GM18508 (cell line): ENCODE data around the gene COPS2.
"Not testable (repeated sequence)": the region's sequence is repeated elsewhere in the genome, so short reads cannot be mapped to it uniquely, and the experiment has no call there.

Experiments used
- ATAC-seq: cut with Tn5 transposase; IDR thresholded peaks from one replicate; pipeline ENCODE4 v1.9.1; 2021; ENCODE audit warnings: moderate number of reproducible peaks; ENCODE audit not compliant: insufficient read depth, unreplicated experiment

The COPS2 gene

DNA sequence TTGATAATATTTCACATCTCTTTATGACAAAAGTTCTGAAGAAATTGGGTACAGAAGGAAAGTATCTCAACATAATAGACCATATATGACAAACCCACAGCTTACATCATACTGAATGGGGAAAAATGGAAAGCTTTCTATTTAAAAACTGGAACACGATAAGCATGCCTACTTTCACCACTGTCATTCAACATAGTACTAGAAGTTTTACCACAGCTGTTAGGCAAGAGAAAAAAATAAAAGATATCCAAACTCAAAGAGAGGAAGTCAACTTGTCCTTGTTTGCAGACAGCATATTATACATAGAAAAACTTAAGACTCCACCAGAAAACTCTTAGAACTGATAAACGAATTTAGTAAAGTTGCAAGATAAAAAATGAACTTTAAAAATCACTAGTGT, 40.3 kb downstream of the COPS2 start:
- ATAC-seq, result no peak

DNA sequence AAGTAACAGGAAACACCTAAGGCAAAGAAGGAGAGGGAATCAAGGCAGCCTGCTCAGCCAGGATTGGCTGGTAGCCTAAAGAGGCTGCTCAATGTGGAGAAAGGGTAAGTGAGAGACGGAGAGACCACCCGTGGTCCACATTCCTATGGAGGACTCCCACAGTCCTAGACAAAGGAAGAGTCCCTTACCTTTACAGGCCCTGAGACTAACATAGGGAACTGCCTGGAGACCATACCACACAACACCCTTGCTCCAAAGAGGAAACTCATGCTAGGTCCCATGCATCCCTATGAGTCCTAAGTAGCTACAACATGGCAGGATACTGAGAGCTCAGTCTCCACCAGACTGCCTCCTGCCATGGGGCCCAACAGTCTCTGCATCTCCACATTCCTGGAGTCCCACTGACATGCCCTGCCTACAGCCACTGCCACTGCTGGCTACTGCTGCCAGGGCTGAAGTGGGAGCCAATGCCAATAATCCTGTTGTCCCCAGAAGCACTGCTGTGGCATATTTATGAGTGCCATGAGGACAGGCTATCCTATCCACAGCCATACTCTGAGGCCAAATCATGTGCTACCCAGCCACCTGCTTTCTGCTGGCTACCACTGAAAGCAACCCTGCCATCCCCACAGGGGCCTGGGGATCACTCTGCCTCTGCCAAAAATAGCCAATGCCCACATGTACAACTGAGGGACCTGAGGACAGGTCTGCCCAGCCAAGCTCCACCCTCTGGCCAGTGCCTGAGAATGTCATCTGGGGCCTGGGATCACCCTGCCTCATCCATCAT, 45.0 kb downstream of the COPS2 start:
- no peak for ATAC-seq

DNA sequence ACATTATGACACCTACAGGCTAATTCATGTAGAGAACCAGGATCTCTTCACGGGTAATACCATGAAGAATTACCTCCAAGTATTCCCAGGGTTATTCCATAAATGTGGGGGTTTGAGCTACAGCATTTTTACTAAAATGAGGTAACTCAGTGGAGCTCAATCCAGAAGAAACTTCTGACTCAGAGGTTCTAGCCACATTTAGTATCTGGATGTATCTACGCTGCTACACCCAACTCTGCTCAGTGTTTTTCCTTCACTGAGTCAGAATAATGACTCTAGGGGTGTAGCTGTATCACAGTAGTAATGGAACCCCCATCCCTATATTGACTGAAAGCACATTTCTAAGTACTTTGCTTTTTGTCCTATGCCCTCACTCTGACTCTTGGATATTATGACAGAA, 52.4 kb downstream of the COPS2 start:
- no peak for ATAC-seq

DNA sequence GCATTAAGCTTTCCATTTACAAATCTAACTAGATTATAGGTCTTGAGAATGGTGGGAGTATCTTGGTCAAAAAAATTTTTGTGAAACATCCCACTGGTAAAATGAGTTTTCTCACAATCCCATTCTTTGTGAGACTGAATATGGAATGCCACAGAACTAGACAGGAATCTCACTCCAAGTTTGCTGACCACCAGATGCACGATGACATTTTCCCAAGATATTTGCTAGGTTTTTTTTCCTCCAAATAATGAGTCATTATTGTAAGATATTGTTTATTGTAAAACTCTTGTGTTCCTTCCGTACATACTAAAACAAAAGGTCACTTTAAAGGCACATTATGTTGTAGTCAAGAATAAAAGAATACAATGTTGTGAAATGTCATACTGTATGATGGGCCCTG, 53.9 kb downstream of the COPS2 start:
- no peak for ATAC-seq

DNA sequence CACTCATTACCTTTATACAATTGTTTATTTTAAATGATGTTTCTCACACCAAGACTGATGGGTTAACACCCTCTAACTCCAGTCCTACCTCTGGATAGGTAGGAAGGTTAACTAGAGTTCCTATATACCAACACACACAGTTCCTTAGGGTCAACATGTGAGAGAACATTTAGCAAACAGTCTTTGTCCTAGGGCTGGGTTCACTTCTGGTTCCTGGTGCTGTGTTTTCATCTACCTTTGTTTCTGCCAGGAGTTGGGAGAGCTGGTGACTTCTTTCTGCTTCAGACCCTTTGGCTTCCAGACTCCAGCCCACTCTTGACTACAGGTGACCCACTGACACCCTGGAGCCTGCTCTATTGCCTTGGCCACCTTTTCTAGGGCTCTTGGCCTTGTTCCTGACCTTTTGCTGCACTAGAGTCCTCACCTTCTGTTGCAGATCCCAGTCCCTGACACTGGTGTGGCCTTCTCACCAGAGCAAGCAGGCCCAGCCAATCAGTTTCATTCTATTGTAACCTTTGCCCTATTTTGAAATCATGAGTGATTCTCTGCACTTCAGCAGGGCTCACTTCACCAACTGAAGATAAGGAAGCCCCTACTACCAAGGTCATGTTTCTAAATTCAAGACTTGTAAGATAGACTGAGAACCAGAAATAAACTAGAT, 59.2 kb downstream of the COPS2 start:
- no peak for ATAC-seq

DNA sequence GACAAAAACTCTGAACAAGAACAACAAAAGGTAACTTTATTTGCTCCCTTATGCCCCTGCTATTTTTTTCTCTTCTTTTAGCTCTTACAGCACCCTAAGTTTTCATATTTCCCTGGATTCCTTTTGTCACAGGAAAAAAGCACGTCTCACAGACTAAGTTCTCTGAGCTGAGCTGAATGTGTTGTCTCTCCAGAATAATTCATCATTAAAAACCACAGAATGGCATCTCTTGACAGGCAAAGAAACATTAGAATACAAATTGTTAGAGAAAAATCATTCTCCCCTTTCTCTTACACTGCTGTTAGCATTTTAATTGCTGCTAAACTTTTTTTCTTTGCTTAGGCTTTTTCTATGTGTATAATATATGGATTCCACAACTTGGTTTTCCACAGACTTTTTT, 60.5 kb downstream of the COPS2 start:
- ATAC-seq, result no peak

DNA sequence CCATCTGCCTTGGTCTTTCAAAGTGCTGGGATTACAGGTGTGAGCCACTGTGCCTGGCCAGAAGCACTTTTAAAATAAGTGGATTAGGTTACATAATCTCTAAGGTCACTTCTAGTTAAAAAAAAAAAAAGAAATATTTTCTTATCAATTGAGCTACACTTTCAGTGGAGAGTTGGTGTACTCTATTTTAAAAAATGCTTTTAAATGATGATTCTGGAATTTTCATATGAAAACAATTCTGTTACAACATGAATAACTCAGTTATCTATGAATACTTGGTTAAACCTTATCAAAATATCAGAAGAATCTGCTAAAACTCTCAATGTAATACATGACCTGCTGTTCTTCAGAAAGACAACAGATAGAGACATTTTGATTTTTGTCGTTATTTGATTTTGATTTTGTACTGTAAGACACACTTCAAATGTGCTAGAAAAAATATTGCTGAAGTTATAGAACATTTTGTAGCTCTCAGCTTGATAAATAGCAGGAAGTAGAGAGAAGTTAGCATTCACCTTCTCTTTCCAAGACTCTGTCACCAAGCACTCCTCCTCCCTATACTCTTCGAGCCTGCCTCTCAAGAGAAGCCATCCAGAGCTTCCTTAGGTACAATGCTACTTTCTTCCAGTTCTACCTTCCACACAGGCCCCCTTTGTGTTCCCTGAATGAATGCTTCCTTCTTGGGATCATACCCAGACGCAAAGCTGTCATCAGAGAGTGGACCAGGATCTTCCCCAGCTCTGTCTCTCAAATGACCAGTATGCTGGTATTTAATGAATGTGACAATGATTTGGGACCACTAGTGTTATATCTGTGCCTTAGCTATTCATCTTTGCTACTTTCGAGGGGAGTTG, 61.9 kb downstream of the COPS2 start:
- ATAC-seq, result no peak

DNA sequence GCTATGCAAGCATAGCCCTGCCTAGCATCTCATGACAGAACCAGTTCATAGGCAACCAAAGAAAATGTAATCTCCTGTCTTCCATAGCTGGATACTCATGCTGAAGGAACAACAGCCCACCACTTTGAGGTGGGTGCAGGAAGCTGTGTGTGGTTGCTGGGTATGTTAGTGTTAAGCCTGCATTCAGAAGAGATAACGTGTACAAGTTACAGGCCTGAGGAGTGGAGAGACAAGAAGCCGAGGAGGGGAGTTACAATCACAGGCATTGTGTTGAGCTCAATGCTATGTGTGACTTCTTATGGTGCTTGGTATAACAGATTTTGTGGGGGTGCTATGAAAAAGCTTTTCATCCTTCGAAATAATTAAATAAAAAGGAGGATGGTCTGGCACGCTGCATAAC, 66.4 kb downstream of the COPS2 start:
- no peak for ATAC-seq

DNA sequence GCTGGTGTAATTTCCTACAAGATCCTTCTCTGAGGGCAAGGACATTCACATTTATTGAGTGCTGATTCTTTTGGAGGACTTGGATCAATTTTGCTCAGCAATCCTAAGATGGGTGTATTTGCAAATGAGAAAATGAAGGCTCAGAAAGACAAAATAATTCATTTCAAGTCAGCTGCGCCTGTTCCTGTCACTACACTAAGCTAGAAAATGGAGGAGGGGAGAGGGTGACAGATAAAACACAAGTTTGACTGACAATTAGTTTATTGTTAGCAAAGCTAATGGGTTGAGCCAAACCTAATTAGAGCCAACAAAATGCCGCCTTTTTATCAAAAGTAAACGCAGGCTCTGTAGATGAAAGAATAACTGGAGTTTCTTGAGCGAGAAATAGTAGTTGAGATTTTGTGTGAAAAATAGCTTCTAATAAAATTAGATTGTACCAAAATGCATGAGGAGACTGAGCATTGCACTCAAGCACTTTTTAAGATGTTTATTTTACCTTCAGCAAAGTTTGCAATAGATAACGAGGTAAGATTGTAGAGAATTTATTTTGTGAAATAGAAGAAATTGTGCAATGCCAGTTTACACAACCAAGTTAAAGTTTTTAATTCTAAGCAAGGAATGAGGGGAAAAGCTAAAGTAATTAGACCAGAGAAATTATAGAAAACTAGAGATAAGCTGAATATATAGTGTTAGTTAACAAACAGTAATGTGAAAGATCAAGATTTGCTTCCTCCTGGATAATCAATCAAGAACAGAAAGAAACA, 69.5 kb downstream of the COPS2 start:
- no peak for ATAC-seq

DNA sequence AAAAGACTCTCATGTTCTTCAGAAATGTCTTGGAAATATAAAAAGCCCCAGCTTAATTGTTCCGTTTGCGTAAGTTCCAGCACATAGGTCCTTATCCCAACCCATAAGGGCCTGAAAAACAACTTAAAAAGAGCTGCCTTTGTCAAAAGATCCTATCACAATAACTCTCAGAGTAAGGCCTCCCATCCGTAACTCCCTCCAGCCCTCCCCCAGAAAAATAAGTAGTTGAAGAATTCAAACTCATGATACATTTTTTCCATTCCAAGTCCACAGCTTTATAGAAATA, 71.2 kb downstream of the COPS2 start:
- no peak for ATAC-seq

DNA sequence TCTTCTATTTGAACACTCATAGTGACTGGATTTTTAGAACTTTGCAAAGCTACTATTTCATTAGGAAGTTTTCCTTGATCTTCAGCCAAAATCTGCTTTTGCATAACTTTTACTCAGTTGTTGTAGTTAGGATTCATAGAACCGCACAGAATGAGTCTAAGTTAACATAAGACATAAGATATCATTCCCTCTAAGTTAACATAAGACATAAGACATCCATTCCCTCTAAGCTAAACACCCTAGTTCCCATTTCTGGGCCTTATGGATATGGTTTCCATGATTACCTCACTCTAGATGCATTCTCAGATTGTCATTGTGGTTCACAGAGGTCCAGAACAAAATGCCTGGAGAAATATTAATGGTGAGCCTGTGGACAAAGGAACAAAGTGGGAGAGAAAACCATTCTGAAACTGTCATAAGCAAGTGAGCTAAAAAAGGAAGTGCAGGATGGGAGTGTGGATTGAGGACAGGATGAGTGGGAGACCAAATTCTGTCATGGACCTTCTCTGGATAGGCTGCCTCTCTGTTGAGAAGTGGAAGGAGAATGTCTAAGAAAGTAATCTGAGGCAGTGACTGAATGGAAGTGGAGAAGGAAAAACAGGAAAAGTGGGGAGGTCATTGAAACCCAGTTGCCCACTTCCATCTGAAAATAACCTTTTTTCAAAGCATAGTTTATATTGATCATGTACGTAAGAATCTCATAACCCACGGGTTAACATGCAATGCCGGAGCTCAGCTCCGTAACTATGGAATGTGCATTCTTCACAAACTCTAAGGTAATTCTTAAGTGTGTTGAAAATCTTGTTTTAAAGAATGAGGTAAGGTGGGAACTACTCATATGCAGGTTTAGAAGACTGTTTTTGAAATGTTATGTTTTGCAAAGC, 71.8 kb downstream of the COPS2 start:
- ATAC-seq, result no peak

DNA sequence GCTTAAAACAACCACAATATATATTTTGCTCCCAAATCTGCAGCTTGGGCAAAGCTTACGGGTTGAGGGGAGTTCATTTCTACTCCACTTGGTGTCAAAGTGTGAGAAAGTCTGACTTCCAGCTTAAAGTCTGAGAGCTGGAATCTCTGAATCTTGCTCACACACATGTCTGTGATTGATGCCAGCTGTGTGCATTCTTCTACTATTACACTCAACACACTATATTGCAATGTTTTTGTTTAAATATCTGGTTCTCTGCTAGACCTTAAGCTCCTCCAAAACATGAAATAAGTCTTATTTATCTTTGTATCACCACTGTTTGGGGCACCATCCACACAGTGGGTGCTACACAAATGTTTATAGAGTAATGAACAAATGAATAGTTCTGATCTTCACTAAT, 72.4 kb downstream of the COPS2 start:
- ATAC-seq, result no peak

DNA sequence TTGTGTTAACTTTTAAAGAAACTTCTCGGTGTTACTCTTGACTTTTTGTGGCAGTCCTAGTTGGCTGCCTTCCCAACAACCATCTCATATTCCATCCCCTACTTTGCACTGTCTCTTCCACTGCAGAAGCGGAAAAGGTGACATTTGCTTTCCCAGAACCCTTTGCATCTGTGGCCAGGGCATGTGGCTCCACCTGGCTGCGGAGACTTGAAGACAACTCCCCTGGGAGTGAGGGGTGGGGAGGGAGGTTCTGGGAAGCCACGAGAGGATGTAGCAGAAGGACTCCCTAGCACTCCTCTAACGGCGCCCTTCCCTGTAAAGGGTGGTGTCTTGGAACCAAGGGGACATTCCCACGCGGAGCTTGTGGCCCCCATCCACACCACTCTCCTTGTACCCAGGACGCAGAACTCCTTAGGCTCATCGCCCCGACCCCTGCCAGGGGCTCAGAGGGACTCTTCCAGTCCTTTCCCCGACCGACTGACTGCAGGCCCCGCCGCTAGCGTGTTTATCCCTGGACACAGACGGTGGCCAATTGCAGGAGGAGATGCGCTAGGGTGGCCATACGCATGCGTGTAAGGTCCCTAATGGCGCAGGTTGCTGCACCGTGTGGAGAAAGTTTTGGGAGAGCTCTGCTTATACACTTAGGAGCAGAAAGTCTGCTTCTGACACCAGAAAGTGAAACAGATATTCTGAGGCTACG, 75.9 kb downstream of the COPS2 start:
- ATAC-seq, result no peak

DNA sequence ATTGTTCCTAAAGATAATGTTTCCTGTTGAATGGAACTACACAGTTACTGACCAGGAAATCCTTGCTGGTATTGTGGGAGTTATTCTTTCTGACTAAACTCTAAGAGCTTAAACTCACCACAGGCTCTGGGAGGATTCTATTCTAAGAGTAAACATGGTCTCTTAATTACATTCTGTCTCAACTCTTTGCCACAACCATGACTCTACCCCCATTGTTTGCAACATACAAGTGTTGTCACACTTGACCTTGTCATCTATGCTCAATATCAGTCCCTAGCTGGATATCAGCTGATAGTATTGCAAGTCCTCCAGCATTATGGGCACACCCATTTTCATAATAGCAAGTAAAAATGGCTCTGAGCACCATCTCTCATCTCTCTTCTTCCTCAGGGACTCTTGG, 79.5 kb downstream of the COPS2 start:
- no peak for ATAC-seq

DNA sequence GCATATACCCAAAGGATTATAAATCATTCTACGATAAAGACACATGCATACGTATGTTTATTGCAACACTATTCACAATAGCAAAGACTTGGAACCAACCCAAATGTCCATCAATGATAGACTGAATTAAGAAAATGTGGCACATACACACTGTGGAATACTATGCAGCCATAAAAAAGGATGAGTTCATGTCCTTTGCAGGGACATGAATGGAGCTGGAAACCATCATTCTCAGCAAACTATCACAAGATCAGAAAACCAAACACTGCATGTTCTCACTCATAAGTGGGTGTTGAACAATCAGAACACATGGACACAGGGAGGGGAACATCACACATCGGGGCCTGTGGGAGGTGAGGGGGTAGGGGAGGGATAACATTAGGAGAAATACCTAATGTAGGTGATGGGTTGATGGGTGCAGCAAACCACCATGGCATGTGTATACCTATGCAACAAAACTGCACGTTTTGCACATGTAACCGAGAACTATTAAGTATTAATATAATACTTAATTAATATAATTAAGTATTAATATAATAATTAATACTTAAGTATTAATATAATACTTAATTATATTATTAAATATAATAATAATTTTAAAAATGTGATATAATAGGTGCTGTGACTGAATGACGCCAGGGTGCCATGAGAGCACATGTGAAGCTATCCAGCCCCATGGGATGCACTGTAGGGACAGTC, 80.7 kb downstream of the COPS2 start:
- not testable (repeated sequence) for ATAC-seq
